ENCODE measurements around the gene AIRE. TPM values are rescaled to one million over a fixed set of nuclear protein-coding genes. Genes with fewer than 3 reads are reported as not detected.
A peak's percentile ranks its signal among the peaks of the same experiment; 100 is the strongest.

AIRE gene
- total and polyA plus RNA-seq, 2 of the 13 experiments (the other 11 are each of a cell fraction or from before 2014, with no cell fraction given) = not detected

DNA sequence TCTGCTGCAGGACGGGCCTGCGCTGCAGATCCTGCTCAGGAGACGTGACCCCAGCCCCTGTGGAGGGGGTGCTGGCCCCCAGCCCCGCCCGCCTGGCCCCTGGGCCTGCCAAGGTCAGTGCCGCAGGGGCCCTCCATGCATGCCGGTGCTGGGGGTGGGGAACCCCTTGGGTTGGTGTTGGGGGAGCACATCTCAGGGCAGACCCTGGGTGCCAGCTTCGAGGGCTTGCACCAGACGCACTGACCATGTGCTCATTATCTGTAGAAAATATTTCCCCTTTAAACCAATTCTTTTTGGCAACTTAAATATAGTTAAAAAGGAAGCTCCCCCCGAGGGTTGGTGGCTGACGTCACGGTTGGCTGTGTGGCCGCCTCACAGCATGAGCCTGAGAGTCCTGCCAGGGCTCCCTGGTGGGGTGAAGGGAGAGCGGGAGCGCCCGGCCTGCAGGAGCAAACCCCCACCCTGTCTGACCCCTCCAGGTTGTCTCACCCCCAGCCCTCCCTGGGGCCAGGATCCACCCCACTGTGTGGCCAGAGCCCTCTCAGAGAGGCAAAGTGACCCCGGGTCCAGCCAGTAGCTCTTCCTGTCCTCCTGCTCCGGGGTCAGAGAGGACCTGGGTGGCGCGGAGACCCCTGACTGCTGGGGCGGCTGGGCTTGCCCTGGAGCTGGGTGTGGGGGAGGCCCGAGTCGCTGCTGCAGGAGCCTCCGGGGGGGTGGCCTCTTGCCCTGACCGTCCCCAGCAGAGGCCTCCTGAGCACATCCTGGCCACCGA is 8.9 kb downstream of the AIRE start (continued):
- TF ChIP-seq, protein P1, sequence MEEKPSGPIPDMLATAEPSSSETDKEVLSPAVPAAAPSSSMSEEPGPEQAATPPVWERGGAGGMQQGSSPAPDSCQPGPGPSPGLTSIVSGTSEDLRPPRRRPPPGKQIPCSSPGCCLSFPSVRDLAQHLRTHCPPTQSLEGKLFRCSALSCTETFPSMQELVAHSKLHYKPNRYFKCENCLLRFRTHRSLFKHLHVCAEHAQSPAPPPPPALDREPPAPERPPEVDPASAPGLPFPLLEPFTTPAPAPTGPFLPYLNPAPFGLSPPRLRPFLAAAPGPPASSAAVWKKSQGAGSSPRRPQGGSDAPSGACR (CRISPR knock-in tag; IDR thresholded peaks at IDR 0.05) = 0 out of 2 replicates have a peak, but pooled peaks have one; percentile 19
- no peak for TF ChIP-seq ZNF850 (CRISPR knock-in tag; conservative IDR thresholded peaks at IDR 0.05)
- peak; percentile 9; the same call in 1 of the 2 replicates for TF ChIP-seq TBX2 (CRISPR knock-in tag; IDR thresholded peaks at IDR 0.05; ENCODE audit: borderline replicate concordance)
- no peak for TF ChIP-seq DPF2 (CRISPR knock-in tag; IDR thresholded peaks at IDR 0.05; ENCODE audit: borderline replicate concordance, low read depth)
- TF ChIP-seq, protein P2, sequence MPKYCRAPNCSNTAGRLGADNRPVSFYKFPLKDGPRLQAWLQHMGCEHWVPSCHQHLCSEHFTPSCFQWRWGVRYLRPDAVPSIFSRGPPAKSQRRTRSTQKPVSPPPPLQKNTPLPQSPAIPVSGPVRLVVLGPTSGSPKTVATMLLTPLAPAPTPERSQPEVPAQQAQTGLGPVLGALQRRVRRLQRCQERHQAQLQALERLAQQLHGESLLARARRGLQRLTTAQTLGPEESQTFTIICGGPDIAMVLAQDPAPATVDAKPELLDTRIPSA (CRISPR knock-in tag; IDR thresholded peaks at IDR 0.05; ENCODE audit: borderline replicate concordance) = no peak
- no peak for TF ChIP-seq PHF8 (CRISPR knock-in tag; IDR thresholded peaks at IDR 0.05)
- TF ChIP-seq KDM5B (CRISPR knock-in tag; IDR thresholded peaks at IDR 0.05; ENCODE audit: borderline replicate concordance) = 0 out of 2 replicates have a peak, but pooled peaks have one; percentile 27
- no peak for TF ChIP-seq SMARCC2 (IDR thresholded peaks at IDR 0.05)
- TF ChIP-seq, protein P3, sequence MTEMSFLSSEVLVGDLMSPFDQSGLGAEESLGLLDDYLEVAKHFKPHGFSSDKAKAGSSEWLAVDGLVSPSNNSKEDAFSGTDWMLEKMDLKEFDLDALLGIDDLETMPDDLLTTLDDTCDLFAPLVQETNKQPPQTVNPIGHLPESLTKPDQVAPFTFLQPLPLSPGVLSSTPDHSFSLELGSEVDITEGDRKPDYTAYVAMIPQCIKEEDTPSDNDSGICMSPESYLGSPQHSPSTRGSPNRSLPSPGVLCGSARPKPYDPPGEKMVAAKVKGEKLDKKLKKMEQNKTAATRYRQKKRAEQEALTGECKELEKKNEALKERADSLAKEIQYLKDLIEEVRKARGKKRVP (CRISPR knock-in tag; IDR thresholded peaks at IDR 0.05) = no peak
- no peak for TF ChIP-seq RXRA (CRISPR knock-in tag; IDR thresholded peaks at IDR 0.05)
- peak; percentile 61 for TF ChIP-seq ZNF292 (CRISPR knock-in tag; IDR thresholded peaks at IDR 0.05; ENCODE audit: borderline replicate concordance, low read depth)
- no peak for TF ChIP-seq NR1H2 (CRISPR knock-in tag; IDR thresholded peaks at IDR 0.05; ENCODE audit: borderline replicate concordance, low read depth)
- TF ChIP-seq POLR2AphosphoS5 (IDR thresholded peaks at IDR 0.05; ENCODE audit: low read depth, low read length) = no peak
- TF ChIP-seq ZNF484 (CRISPR knock-in tag; IDR thresholded peaks at IDR 0.05; ENCODE audit: borderline replicate concordance, low read depth) = no peak
- TF ChIP-seq GABPB1 (CRISPR knock-in tag; IDR thresholded peaks at IDR 0.05) = peak; percentile 27; the same call in 1 of the 2 replicates
- TF ChIP-seq NBN (conservative IDR thresholded peaks at IDR 0.05) = no peak
- TF ChIP-seq, protein P4, sequence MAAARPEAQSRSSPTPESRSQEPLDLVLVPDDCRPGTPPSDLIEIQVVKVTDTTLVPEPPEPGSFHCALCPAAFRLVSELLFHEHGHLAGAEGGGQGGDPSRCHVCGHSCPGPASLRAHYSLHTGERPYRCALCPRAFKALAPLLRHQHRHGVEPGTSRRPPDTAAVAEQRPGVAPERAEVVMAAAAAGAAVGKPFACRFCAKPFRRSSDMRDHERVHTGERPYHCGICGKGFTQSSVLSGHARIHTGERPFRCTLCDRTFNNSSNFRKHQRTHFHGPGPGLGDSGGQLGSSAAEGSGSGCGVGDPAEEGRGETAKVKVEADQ (CRISPR knock-in tag; IDR thresholded peaks at IDR 0.05; ENCODE audit: borderline replicate concordance) = no peak
- TF ChIP-seq MAF1 (CRISPR knock-in tag; IDR thresholded peaks at IDR 0.05; ENCODE audit: borderline replicate concordance) = no peak
- TF ChIP-seq, protein P5, sequence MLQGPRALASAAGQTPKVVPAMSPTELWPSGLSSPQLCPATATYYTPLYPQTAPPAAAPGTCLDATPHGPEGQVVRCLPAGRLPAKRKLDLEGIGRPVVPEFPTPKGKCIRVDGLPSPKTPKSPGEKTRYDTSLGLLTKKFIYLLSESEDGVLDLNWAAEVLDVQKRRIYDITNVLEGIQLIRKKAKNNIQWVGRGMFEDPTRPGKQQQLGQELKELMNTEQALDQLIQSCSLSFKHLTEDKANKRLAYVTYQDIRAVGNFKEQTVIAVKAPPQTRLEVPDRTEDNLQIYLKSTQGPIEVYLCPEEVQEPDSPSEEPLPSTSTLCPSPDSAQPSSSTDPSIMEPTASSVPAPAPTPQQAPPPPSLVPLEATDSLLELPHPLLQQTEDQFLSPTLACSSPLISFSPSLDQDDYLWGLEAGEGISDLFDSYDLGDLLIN (CRISPR knock-in tag; IDR thresholded peaks at IDR 0.05; ENCODE audit: borderline replicate concordance) = no peak
- TF ChIP-seq AGO1 (IDR thresholded peaks at IDR 0.05; ENCODE audit: low read depth, low read length, poor library complexity, severe bottlenecking) = no peak
- TF ChIP-seq ZNF10 (CRISPR knock-in tag; IDR thresholded peaks at IDR 0.05; ENCODE audit: borderline replicate concordance, low read depth) = no peak
- no peak for TF ChIP-seq AGO2 (optimal IDR thresholded peaks at IDR 0.05; ENCODE audit: low read depth, low read length)
- TF ChIP-seq, protein P6, sequence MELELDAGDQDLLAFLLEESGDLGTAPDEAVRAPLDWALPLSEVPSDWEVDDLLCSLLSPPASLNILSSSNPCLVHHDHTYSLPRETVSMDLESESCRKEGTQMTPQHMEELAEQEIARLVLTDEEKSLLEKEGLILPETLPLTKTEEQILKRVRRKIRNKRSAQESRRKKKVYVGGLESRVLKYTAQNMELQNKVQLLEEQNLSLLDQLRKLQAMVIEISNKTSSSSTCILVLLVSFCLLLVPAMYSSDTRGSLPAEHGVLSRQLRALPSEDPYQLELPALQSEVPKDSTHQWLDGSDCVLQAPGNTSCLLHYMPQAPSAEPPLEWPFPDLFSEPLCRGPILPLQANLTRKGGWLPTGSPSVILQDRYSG (CRISPR knock-in tag; IDR thresholded peaks at IDR 0.05) = no peak
- TF ChIP-seq RFXANK (CRISPR knock-in tag; IDR thresholded peaks at IDR 0.05) = no peak

Data from HepG2 (cell line).